H9 (cell line): ENCODE data around the gene OR1M1. TPM values are rescaled to one million over a fixed set of nuclear protein-coding genes. Genes with fewer than 3 reads are reported as not detected.

Experiments used
- DNase-seq: peaks from one replicate; pipeline ENCODE4 v3.0.0-alpha.2; 2017
- H2AFZ ChIP-seq: one replicate; pipeline ENCODE4 v1.6.1; 2013; ENCODE audit warnings: mild to moderate bottlenecking, low read length, control low read depth, moderate library complexity
- H2AK5ac ChIP-seq: 2 replicates; pipeline ENCODE4 v1.6.1; 2013; ENCODE audit warnings: low read length, control low read depth, mixed read lengths; ENCODE audit not compliant: insufficient read length
- H2BK120ac ChIP-seq: one replicate; pipeline ENCODE4 v1.6.1; 2013; ENCODE audit warnings: low read depth, mild to moderate bottlenecking, low read length, control low read depth, inconsistent platforms; ENCODE audit not compliant: poor library complexity, severe bottlenecking
- H2BK12ac ChIP-seq: 2 replicates; pipeline ENCODE4 v1.6.1; 2013; ENCODE audit warnings: low read length, control low read depth, mixed read lengths, low read depth; ENCODE audit not compliant: insufficient read length
- H2BK15ac ChIP-seq: 2 replicates; pipeline ENCODE4 v1.6.1; 2013; ENCODE audit warnings: low read depth, low read length, control low read depth
- H2BK20ac ChIP-seq: one replicate; pipeline ENCODE4 v1.6.1; 2013; ENCODE audit warnings: low read depth, mild to moderate bottlenecking, low read length, control low read depth, inconsistent platforms; ENCODE audit not compliant: poor library complexity, severe bottlenecking
- H2BK5ac ChIP-seq: 2 replicates; pipeline ENCODE4 v1.6.1; 2013; ENCODE audit warnings: low read length, control low read depth, mixed read lengths; ENCODE audit not compliant: insufficient read length
- H3K14ac ChIP-seq: 2 replicates; pipeline ENCODE4 v1.6.1; 2013; ENCODE audit warnings: low read length, control low read depth; ENCODE audit not compliant: insufficient read depth
- H3K18ac ChIP-seq: 2 replicates; pipeline ENCODE4 v1.6.1; 2013; ENCODE audit warnings: low read depth, mild to moderate bottlenecking, mixed read lengths, low read length, control low read depth; ENCODE audit not compliant: insufficient read length
- H3K23ac ChIP-seq: 2 replicates; pipeline ENCODE4 v1.6.1; 2013; ENCODE audit warnings: low read length, control low read depth, mixed read lengths, low read depth; ENCODE audit not compliant: insufficient read length
- H3K23me2 ChIP-seq: 2 replicates; pipeline ENCODE4 v1.6.1; 2013; ENCODE audit warnings: low read depth, mild to moderate bottlenecking, mixed read lengths, low read length, control low read depth; ENCODE audit not compliant: insufficient read length, poor library complexity, severe bottlenecking
- H3K27ac ChIP-seq: 2 replicates; pipeline ENCODE4 v1.5.1; 2013; ENCODE audit warnings: low read length, control low read depth, mixed read lengths, low read depth; ENCODE audit not compliant: insufficient read length
- H3K27me3 ChIP-seq: 2 replicates; pipeline ENCODE4 v1.6.1; 2013; ENCODE audit warnings: low read length, control low read depth, inconsistent platforms; ENCODE audit not compliant: insufficient read depth
- H3K4ac ChIP-seq: 2 replicates; pipeline ENCODE4 v1.6.1; 2013; ENCODE audit warnings: low read depth, mild to moderate bottlenecking, control low read depth, inconsistent platforms, low read length, moderate library complexity
- H3K4me1 ChIP-seq: 2 replicates; pipeline ENCODE4 v1.6.1; 2013; ENCODE audit warnings: low read length, control low read depth, inconsistent platforms; ENCODE audit not compliant: insufficient read depth
- H3K4me2 ChIP-seq: 2 replicates; pipeline ENCODE4 v1.6.1; 2013; ENCODE audit warnings: low read length, control low read depth, mixed read lengths; ENCODE audit not compliant: insufficient read length, insufficient read depth
- H3K56ac ChIP-seq: 2 replicates; pipeline ENCODE4 v1.6.1; 2013; ENCODE audit warnings: low read depth, mild to moderate bottlenecking, mixed read lengths, low read length, control low read depth; ENCODE audit not compliant: insufficient read length
- H3K79me1 ChIP-seq: 2 replicates; pipeline ENCODE4 v1.6.1; 2013; ENCODE audit warnings: low read depth, mild to moderate bottlenecking, moderate library complexity, low read length, control low read depth, inconsistent platforms; ENCODE audit not compliant: insufficient read depth, poor library complexity, severe bottlenecking
- H3K79me2 ChIP-seq: 2 replicates; pipeline ENCODE4 v1.6.1; 2013; ENCODE audit warnings: low read length, control low read depth, inconsistent platforms; ENCODE audit not compliant: insufficient read depth
- H3K9ac ChIP-seq: 2 replicates; pipeline ENCODE4 v1.6.1; 2013; ENCODE audit warnings: low read length, control low read depth, mixed read lengths; ENCODE audit not compliant: insufficient read length; ENCODE audit errors: extremely low read depth
- H3K9me3 ChIP-seq: one replicate; pipeline ENCODE4 v1.6.1; 2013; ENCODE audit warnings: low read depth, low read length, inconsistent platforms; ENCODE audit not compliant: control insufficient read depth
- H3T11ph ChIP-seq: one replicate; pipeline ENCODE4 v1.6.1; 2013; ENCODE audit warnings: mild to moderate bottlenecking, low read length, control low read depth, inconsistent platforms
- H4K20me1 ChIP-seq: one replicate; pipeline ENCODE4 v1.6.1; 2013; ENCODE audit not compliant: control insufficient read depth, insufficient read length, insufficient read depth
- H4K5ac ChIP-seq: 2 replicates; pipeline ENCODE4 v1.6.1; 2013; ENCODE audit warnings: low read depth, mild to moderate bottlenecking, mixed read lengths, low read length, control low read depth; ENCODE audit not compliant: insufficient read length
- H4K8ac ChIP-seq: replicated peaks from 2 replicates; pipeline ENCODE4 v1.6.1; 2013; ENCODE audit warnings: low read length, control low read depth, mixed read lengths, low read depth; ENCODE audit not compliant: insufficient read length
- H4K91ac ChIP-seq: 2 replicates; pipeline ENCODE4 v1.6.1; 2013; ENCODE audit warnings: low read depth, mild to moderate bottlenecking, moderate library complexity, mixed read lengths, low read length, control low read depth; ENCODE audit not compliant: insufficient read length
- H3K27ac Mint-ChIP-seq, 3 experiments: 2 replicates in 2 of 3; 3 replicates in 1 of 3; pipeline ENCODE4 v1.8.0; 2020 to 2021; ENCODE audit warnings: mixed read lengths in 3 of 3, mild to moderate bottlenecking in 1 of 3, moderate library complexity in 1 of 3
- H3K27me3 Mint-ChIP-seq: 2 replicates; pipeline ENCODE4 v1.8.0; 2021; ENCODE audit warnings: low read depth, mild to moderate bottlenecking, moderate library complexity, mixed read lengths
- H3K36me3 Mint-ChIP-seq, 3 experiments: 2 replicates in 2 of 3; 3 replicates in 1 of 3; pipeline ENCODE4 v1.8.0; 2020 to 2021; ENCODE audit warnings: low read depth in 3 of 3, mixed read lengths in 3 of 3; ENCODE audit not compliant: insufficient read depth in 1 of 3
- H3K4me1 Mint-ChIP-seq, 2 experiments: 2 replicates each; pipeline ENCODE4 v1.8.0; 2020; ENCODE audit warnings: mixed read lengths in 2 of 2
- H3K4me3 Mint-ChIP-seq, 2 experiments: 2 replicates in 1 of 2; 3 replicates in 1 of 2; pipeline ENCODE4 v1.8.0; 2020 to 2021; ENCODE audit warnings: mild to moderate bottlenecking in 2 of 2, mixed read lengths in 2 of 2, moderate library complexity in 1 of 2
- H3K9me3 Mint-ChIP-seq, 2 experiments: 2 replicates in 1 of 2; 3 replicates in 1 of 2; pipeline ENCODE4 v1.8.0; 2020; ENCODE audit warnings: mild to moderate bottlenecking in 2 of 2, mixed read lengths in 2 of 2, moderate library complexity in 1 of 2
- CTCF ChIP-seq: fragments of 200-600 bp; sonication (generic); conservative IDR thresholded peaks from 3 replicates; pipeline ENCODE4 v1.8.0; 2021; ENCODE audit warnings: antibody characterized with exemption, mild to moderate bottlenecking
- WGBS: extraction: QIAGEN DNeasy Blood & Tissue Kit; methylation state at CpG from one replicate; pipeline ENCODE4 v1.1.7; 2013; ENCODE audit warnings: missing lambda C conversion rate, low lambda C conversion rate, mixed read lengths; ENCODE audit not compliant: insufficient read length; ENCODE audit errors: extremely low coverage; 5-methylcytosine and 5-hydroxymethylcytosine counted together
- total RNA-seq: library from RNA; stranded (reverse); gene quantifications from 2 replicates; pipeline ENCODE4 v1.2.1, GENCODE V29; 2021

Gene OR1M1
- total RNA-seq, 1 experiment from 2014 or later, result not detected

- H3K23me2 ChIP-seq, result no peaks in the 10 kb centered on the region
- H3K27me3 ChIP-seq, result no peaks in the 10 kb centered on the region
- H2BK12ac ChIP-seq, result no peak overlapping the region
- no peak overlapping the region for H3K4me3 Mint-ChIP-seq
- no peak overlapping the region for H2BK120ac ChIP-seq
- H3K9me3 Mint-ChIP-seq, result peaks cover 69 to 89% of the 10 kb centered on the region in 2 experiments
- H4K91ac ChIP-seq, result no peak overlapping the region
- H3K79me2 ChIP-seq, result no peaks in the 10 kb centered on the region
- DNase-seq, result no peak
- H3T11ph ChIP-seq, result no peak overlapping the region
- H3K23ac ChIP-seq, result no peak overlapping the region
- no peak overlapping the region for H2AK5ac ChIP-seq
- H2AFZ ChIP-seq, result no peak overlapping the region
- peaks cover 2 to 32% (median 10%) of the 10 kb centered on the region in 3 experiments; a peak in 6 of 7 replicates for H3K36me3 Mint-ChIP-seq
- no peaks in the 10 kb centered on the region for H3K9me3 ChIP-seq
- no CpG with 5 or more reads among the region's 2 CpGs for WGBS
- no peaks in the 10 kb centered on the region for H4K20me1 ChIP-seq
- no peak overlapping the region for H3K4me2 ChIP-seq
- H4K8ac ChIP-seq, result no peak overlapping the region
- H3K4me1 ChIP-seq, result no peaks in the 10 kb centered on the region
- H3K4ac ChIP-seq, result no peak overlapping the region
- H3K9ac ChIP-seq, result no peak overlapping the region
- no peak overlapping the region for H2BK20ac ChIP-seq
- no peak overlapping the region for H2BK5ac ChIP-seq
- H3K14ac ChIP-seq, result no peak overlapping the region
- H3K27me3 Mint-ChIP-seq, result peaks cover 8% of the 10 kb centered on the region
- H4K5ac ChIP-seq, result no peak overlapping the region
- no peak overlapping the region for H3K18ac ChIP-seq
- TF ChIP-seq CTCF, result no peak
- no peak overlapping the region for H2BK15ac ChIP-seq
- no peaks in the 10 kb centered on the region for H3K79me1 ChIP-seq
- H3K27ac Mint-ChIP-seq, result no peak overlapping the region
- no peak overlapping the region for H3K27ac ChIP-seq
- no peak overlapping the region for H3K56ac ChIP-seq
- no peaks in the 10 kb centered on the region for H3K4me1 Mint-ChIP-seq
Observed at GRCh38 chr19:9109959-9110358, 23.1 kb downstream of the OR1M1 start.
